Gastroesophageal sphincter (tissue), 4 donors: ENCODE data around the gene NPAS1. TPM values are rescaled to one million over a fixed set of nuclear protein-coding genes. Genes with fewer than 3 reads are reported as not detected.

Source experiments
- ATAC-seq: fragments of 150-250 bp; one replicate; pipeline ENCODE4 v1.9.1; 2016; ENCODE audit warnings: mild to moderate bottlenecking, moderate library complexity
- H3K27ac ChIP-seq, 4 donors: fragments of 200-600 bp; sonication (generic) in 3 of 4; 1 replicate in 3 of 4; 2 replicates in 1 of 4; pipeline ENCODE4 v1.5.1; 2016 to 2019
- H3K27me3 ChIP-seq: fragments of 200-600 bp; sonication (generic); one replicate; pipeline ENCODE4 v1.5.1; 2019
- H3K36me3 ChIP-seq, 2 donors: fragments of 200-600 bp; sonication (generic); one replicate each; pipeline ENCODE4 v1.5.1; 2019; ENCODE audit warnings: control low read depth in 1 of 2
- H3K4me1 ChIP-seq, 3 donors: fragments of 200-600 bp; sonication (generic); 1 replicate in 2 of 3; 2 replicates in 1 of 3; pipeline ENCODE4 v1.5.1; 2016 to 2019; ENCODE audit warnings: control low read depth in 2 of 3
- H3K4me3 ChIP-seq, 2 donors: fragments of 200-600 bp; sonication (generic); one replicate each; pipeline ENCODE4 v1.5.1; 2019; ENCODE audit warnings: mild to moderate bottlenecking in 1 of 2, moderate library complexity in 1 of 2
- H3K9me3 ChIP-seq, 3 donors: fragments of 200-600 bp; sonication (generic); one replicate each; pipeline ENCODE4 v1.5.1; 2017 to 2019; ENCODE audit warnings: control low read depth in 2 of 3
- CTCF ChIP-seq, 4 experiments: fragments of 200-600 bp in 2 of 4; fragments of 450-650 bp in 2 of 4; sonication (generic) in 1 of 4; IDR thresholded peaks; one replicate each; pipeline ENCODE4 v1.5.1; 2017 to 2019; ENCODE audit warnings: antibody characterized with exemption in 4 of 4, mild to moderate bottlenecking in 2 of 4, moderate library complexity in 2 of 4
- EP300 ChIP-seq: sonication (generic); formaldehyde crosslinking; IDR thresholded peaks from one replicate; pipeline ENCODE4 v1.6.1; 2017; ENCODE audit warnings: antibody characterized with exemption, mild to moderate bottlenecking
- POLR2A ChIP-seq, 2 donors: fragments of 450-650 bp; IDR thresholded peaks; one replicate each; pipeline ENCODE4 v1.6.1; 2017; ENCODE audit warnings: antibody characterized with exemption in 2 of 2, mild to moderate bottlenecking in 2 of 2, moderate library complexity in 1 of 2
- POLR2AphosphoS5 ChIP-seq: sonication (generic); formaldehyde crosslinking; IDR thresholded peaks from one replicate; pipeline ENCODE4 v1.6.1; 2017; ENCODE audit warnings: antibody characterized with exemption
- WGBS, 2 donors: methylation state at CpG; one replicate each; pipeline ENCODE4 v1.1.5; 2018; ENCODE audit warnings: low coverage in 1 of 2; 5-methylcytosine and 5-hydroxymethylcytosine counted together
- total RNA-seq, 4 donors: library from RNA; depleted of rRNA; stranded (reverse); fragments of >200 nt; gene quantifications; one replicate each; pipeline ENCODE4 v1.1.0, GENCODE V29; 2016

The NPAS1 gene
- total RNA-seq, 4 donors from 2014 or later = 0.85 TPM; not detected in 3

GRCh38 chr19:47032171-47032811 is 12.7 kb downstream of the NPAS1 start:
- H3K4me3 ChIP-seq = no peak overlapping the region
- no peaks in the 10 kb centered on the region for H3K9me3 ChIP-seq
- H3K27me3 ChIP-seq = peaks cover 72% of the 10 kb centered on the region
- peaks cover 0 to 14% (median 6%) of the 10 kb centered on the region in 3 donors for H3K4me1 ChIP-seq
- TF ChIP-seq POLR2A (IDR thresholded peaks at IDR 0.05) (no peak), EP300 (no peak), POLR2AphosphoS5 (no peak), CTCF (IDR thresholded peaks at IDR 0.05) (peak; percentile 62 to 84 (median 68))
- H3K36me3 ChIP-seq = no peaks in the 10 kb centered on the region
- no peak for ATAC-seq
- 38 to 44% methylated on average over 3 to 4 of the region's 17 CpGs for WGBS, 2 donors
- no peak overlapping the region for H3K27ac ChIP-seq

- Histone ChIP-seq H3K4me1 (peaks cover 0 to 14% (median 6%) of the 10 kb centered on the region in 3 donors), H3K36me3 (no peaks in the 10 kb centered on the region), H3K27ac (peak overlapping the region in 3 of 4 donors; percentile 45 to 72 (median 56)), H3K9me3 (no peaks in the 10 kb centered on the region), H3K27me3 (peaks cover 43% of the 10 kb centered on the region), H3K4me3 (peak overlapping the region; percentile 43 to 46)
- no peak for TF ChIP-seq EP300
- peak in 3 of 4 experiments; percentile 96 to 99 (median 97) for TF ChIP-seq CTCF (IDR thresholded peaks at IDR 0.05)
- ATAC-seq = peak; percentile 92
- WGBS, 2 donors = 8 to 18% methylated on average over 14 to 35 of the region's 35 CpGs
Observed at GRCh38 chr19:47035127-47036096, 15.8 kb downstream of the NPAS1 start.

GRCh38 chr19:47036097-47036651 is 16.5 kb downstream of the NPAS1 start:
- H3K27me3 ChIP-seq = peaks cover 37% of the 10 kb centered on the region
- WGBS, 2 donors = 1 to 15% methylated on average over 12 to 24 of the region's 26 CpGs
- H3K4me3 ChIP-seq = peak overlapping the region; percentile 43 to 46
- H3K27ac ChIP-seq = peak overlapping the region in 3 of 4 donors; percentile 45 to 72 (median 56)
- peak; percentile 74 for ATAC-seq
- H3K4me1 ChIP-seq = peaks cover 0 to 14% (median 6%) of the 10 kb centered on the region in 3 donors
- H3K9me3 ChIP-seq = no peaks in the 10 kb centered on the region
- no peaks in the 10 kb centered on the region for H3K36me3 ChIP-seq
- TF ChIP-seq CTCF (IDR thresholded peaks at IDR 0.05) (peak in 1 of 4 experiments; percentile 5), POLR2A (IDR thresholded peaks at IDR 0.05) (no peak)

- 67 to 75% methylated on average over 1 of the region's 1 CpG for WGBS, 2 donors
- TF ChIP-seq POLR2A (IDR thresholded peaks at IDR 0.05) (no peak), CTCF (IDR thresholded peaks at IDR 0.05) (no peak), POLR2AphosphoS5 (no peak), EP300 (no peak)
- Histone ChIP-seq H3K27me3 (peaks cover 22% of the 10 kb centered on the region), H3K27ac (no peak overlapping the region), H3K4me1 (peaks cover 0 to 14% (median 6%) of the 10 kb centered on the region in 3 donors), H3K4me3 (no peak overlapping the region), H3K9me3 (no peaks in the 10 kb centered on the region), H3K36me3 (peaks cover 0 to 3% of the 10 kb centered on the region in 2 donors)
- ATAC-seq = no peak
Observed at GRCh38 chr19:47037766-47038165, 18.1 kb downstream of the NPAS1 start.
